ENCODE results near the gene SLC35F3.

SLC35F3 gene

DNA sequence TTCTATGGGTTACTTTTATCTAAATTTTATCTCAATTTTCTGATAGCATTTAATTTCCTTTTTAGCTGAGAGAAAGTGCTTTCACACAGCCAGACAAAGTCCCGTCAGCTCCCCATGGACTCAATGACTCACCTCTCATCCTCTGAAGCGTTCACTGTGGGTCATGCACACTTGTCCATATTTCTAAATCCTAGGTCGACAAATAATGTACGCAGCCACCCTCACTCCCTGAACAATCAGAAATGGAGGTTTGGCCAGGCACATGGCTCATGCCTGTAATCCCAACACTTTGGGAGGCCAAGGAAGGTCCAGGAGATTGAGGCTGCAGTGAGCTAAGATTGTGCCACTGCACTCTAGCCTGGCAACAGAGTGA, 426.4 kb downstream of the SLC35F3 start:
- DNase-seq: no peak

DNA sequence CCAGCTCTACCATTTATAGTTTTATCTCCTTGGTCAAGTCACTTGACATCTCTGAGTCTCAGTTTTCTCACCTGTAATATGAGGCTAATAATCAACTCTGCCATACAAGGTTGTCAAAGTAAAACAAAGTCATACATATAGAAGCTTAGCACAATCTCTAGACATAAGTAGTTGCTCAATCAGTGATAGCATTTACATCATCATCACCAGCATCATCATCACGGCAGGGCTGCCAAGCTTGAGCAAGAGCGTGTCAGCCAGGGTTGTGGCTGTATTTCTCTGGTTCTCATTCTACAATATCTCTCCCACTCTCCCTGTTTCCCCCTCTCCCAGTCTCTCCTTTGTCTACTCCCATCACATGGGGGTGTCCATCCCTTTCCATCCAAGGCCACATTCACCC, 427.0 kb downstream of the SLC35F3 start:
- no peak for DNase-seq

- no peak for DNase-seq
Measured at GRCh38 chr1:234336359-234336758, 431.9 kb downstream of the SLC35F3 start.

DNA sequence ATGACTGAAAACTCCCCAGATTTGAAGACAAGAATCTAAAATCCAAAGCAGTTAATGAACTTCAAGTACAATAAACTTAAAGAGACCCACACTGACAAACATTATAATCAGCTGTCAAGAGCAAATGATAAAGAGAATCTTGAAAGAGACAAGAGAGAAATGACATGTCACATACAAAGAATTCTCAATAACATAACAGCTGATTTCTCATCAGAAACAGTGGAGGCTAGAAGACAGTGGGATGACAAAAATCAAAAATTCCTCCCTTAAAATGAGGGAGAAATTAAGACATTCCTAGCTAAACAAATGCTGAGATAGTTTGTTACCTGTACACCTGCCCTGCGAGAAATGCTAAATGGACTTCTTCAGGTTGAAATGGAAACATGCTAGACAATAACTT, 432.8 kb downstream of the SLC35F3 start:
- no peak for DNase-seq

DNA sequence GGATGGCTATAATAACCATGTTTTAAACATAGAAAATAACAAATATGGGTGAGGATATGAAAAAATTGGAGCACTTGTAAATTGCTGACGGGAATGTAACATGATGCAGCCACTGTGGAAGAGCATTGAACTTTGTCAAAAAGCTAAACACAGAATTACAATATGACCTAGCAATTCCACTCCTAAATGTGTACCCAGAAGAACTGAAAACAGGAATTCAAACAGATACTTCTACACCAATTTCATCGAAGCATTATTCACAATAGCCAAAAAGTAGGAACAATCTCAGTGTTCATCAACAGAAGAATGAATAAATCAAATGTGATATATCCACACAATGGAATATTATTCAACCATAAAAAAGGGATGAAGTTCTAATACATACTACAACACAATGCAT, 436.1 kb downstream of the SLC35F3 start:
- no peak for DNase-seq

DNA sequence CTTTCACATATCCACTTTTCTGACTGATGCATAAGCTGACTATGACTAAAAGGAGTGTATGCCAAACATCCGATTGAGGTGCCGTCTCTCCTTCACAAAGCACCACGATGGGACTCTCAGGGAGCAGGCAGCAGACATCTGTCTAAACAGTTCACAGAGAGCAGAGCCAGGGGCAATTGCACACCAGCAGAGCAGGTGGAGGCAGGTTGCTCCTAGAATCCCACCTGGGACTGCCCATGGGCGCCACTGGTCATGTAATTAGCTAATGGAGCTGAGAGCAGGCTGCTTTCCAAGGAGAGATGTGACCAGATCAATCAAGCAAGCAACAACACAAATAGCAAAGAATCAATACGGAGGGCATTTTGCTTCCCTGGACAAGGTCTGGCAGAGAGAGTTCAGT, 438.3 kb downstream of the SLC35F3 start:
- DNase-seq: no peak

DNA sequence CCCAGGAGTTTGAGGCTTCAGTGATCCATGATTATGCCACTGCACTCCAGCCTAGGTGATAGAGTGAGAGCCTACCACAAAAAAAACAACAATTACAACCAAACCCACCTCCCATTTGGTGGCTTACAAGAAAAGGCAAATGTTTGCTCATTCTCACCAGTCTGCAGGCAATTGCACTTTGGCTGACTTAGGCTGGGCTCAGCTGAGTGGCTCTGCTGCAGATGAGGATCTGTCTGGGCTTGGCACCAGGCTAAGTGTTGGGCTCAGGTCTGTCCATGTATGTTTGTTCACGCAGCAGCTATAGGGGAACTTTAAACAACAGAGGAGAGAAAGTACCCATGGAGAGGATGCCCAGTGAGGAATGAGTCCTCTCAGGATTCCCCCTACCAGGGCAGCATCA, 440.8 kb downstream of the SLC35F3 start:
- no peak for DNase-seq

- DNase-seq: no peak
Measured at GRCh38 chr1:234348964-234349363, 444.5 kb downstream of the SLC35F3 start.

GRCh38 chr1:234355782-234356510, 451.5 kb downstream of the SLC35F3 start:
- DNase-seq: no peak

- peak; percentile 72 for DNase-seq
Measured at GRCh38 chr1:234356615-234357269, 452.3 kb downstream of the SLC35F3 start.

GRCh38 chr1:234357831-234358230, 453.4 kb downstream of the SLC35F3 start:
- no peak for DNase-seq

DNA sequence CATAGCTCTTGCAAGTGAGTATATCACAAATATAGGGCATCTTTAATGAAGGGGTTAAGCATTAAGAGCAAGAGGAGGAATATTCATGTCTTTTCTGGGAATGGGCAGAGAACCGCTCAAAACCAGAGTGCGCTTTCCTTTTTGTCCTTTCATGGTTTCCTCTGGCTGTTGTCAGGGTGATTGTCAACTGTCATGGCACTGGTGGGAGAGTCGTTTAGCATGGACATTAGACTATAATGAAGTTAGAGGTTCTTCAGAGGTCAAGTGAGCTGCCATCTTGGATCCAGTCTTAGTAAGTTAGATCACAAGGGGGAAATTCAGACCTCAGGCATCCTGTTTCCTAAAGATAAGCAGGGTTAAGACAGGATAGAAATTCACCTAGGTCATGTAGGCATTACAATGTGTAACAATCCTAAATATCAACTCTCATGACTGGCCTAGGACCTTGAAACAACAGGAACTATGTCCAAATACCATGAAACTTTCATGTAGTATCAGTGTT, 456.7 kb downstream of the SLC35F3 start:
- no peak for DNase-seq

GRCh38 chr1:234362558-234362957, 458.1 kb downstream of the SLC35F3 start:
- DNase-seq: no peak

DNA sequence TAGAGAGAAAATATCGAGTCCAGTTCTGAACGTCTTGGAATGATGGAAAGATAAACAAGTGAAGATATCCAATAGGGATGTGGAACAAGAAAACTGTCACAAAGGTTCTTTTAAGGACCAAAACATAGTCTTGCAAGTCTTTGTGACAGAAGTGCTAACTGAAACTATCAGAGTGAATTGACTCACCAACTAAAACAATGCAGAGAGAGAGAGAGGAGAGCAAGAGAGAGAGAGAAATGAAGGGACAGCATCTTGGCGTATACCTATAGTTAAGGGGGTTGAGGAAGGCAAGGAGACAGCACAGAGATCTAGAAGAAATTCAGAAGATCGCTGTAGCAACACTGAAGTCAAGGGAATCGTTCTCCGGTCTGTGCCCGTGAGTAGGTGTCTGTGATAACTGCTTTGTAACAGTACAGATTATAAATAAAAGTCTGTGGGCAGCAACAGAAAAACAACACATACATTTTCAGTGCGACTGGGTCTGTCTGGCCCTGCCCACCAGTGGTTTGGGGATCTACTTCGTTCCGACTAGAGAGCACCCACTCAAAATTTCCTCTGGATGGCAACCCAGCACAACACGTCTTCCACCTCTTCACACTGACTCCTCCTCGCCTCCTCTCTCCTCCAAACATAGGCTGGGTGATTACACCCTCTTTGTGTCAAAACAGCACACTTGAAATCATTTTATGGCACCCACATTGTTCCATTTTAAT, 464.0 kb downstream of the SLC35F3 start:
- no peak for DNase-seq

- no peak for DNase-seq
Measured at GRCh38 chr1:234369033-234369430, 464.6 kb downstream of the SLC35F3 start.

DNA sequence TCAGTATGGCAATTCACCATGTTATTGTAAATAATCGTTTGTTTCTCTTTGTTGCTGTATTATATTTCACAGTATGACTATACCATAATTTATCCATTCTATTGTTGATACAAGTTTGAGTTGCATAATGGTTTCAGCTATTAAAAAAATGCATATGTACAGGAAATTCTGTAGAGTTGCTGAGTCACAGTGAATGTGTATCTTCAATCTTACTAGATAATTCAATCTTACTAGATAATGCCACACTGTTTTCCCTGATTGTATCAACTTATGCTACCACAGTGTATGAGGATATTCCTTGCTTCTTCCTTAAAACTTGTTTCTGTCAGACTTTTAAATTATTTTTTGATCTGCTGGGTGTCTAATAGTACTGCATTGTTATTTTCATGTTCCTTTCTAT, 465.3 kb downstream of the SLC35F3 start:
- DNase-seq: no peak

- DNase-seq: no peak
Measured at GRCh38 chr1:234371414-234371813, 466.9 kb downstream of the SLC35F3 start.

GRCh38 chr1:234372011-234372757, 467.7 kb downstream of the SLC35F3 start:
- no peak for DNase-seq

- peak; percentile 95 for DNase-seq
Measured at GRCh38 chr1:234373064-234373958, 468.8 kb downstream of the SLC35F3 start, which contains the start of gene COA6. Gene COA6, plus strand, starts transcription at chr1:234373456. Its CDS starts 11 bp downstream, at chr1:234373467.

DNA sequence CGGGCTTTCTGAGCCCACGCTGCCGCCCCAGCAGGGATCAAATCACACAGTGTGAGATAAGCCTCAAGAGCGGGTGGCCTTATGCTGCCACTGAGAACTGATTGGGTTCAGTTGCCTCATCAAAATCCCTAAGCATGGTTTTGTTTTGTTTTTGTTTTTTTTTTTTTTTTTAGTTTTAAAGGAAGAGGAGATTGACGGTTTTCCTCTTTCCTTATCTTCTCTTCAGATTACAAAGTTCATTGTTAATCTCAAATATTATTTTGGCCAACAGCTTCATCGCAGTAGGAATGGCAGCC, 469.4 kb downstream of the SLC35F3 start:
- no peak for DNase-seq
